Gastrocnemius medialis (tissue), 4 donors: ENCODE results near the gene PRKG1.

Experiments
- CTCF ChIP-seq, 5 experiments: fragments of 450-650 bp in 3 of 5; fragments of 200-600 bp in 2 of 5; sonication (generic) in 2 of 5; IDR thresholded peaks in 4 of 5; conservative IDR thresholded peaks in 1 of 5; 1 replicate in 4 of 5; 2 replicates in 1 of 5; pipeline ENCODE4 v1.5.1; 2016 to 2019; ENCODE audit warnings: antibody characterized with exemption in 5 of 5, mild to moderate bottlenecking in 3 of 5, moderate library complexity in 3 of 5
- POLR2A ChIP-seq, 2 donors: fragments of 450-650 bp; IDR thresholded peaks; one replicate each; pipeline ENCODE4 v1.6.1; 2017; ENCODE audit warnings: antibody characterized with exemption in 2 of 2, mild to moderate bottlenecking in 2 of 2, moderate library complexity in 2 of 2

DNA sequence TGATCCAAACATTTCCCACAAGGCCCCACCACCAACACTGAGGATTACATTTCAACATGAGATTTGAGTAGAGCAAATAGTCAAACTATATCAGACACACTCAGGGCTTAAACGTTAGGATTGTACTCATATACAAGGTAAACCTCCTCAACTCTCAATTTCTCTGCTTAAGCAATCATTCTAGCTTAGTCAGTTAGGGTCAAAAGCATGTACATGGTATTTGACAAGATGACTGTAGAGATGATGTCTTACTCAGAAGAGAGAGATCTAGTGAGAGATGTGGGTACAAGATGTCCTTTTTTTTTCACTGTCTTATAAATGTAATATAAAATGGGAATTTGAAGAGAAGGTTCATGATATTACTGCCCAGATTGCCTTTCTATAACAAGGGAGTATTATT is 270.1 kb downstream of the PRKG1 start:
- TF ChIP-seq CTCF (IDR thresholded peaks at IDR 0.05 in 4 of 5, conservative IDR thresholded peaks at IDR 0.05 in 1 of 5) (no peak), POLR2A (IDR thresholded peaks at IDR 0.05) (no peak)
